ENCODE measurements around the gene COL6A2.

The COL6A2 gene

GRCh38 chr21:46091118-46091517 lies 6.8 kb upstream of the COL6A2 start:
- TF ChIP-seq CREB1 (IDR thresholded peaks at IDR 0.05; ENCODE audit: low read depth): no peak
- no peak for TF ChIP-seq TCF12 (IDR thresholded peaks at IDR 0.05; ENCODE audit: low read depth)
- TF ChIP-seq EP300 (IDR thresholded peaks at IDR 0.05; ENCODE audit: borderline replicate concordance): no peak
- TF ChIP-seq NFIC (IDR thresholded peaks at IDR 0.05): no peak
- no peak for TF ChIP-seq MAX (IDR thresholded peaks at IDR 0.05)
- no peak for TF ChIP-seq REST (IDR thresholded peaks at IDR 0.05; ENCODE audit: low read depth)
- no peak for TF ChIP-seq YY1 (IDR thresholded peaks at IDR 0.05; ENCODE audit: low read depth)
- no peak for TF ChIP-seq ZBTB7A (IDR thresholded peaks at IDR 0.05; ENCODE audit: low read depth)
- TF ChIP-seq TAF1 (IDR thresholded peaks at IDR 0.05; ENCODE audit: low read depth): no peak
- no peak for TF ChIP-seq FOXM1 (IDR thresholded peaks at IDR 0.05; ENCODE audit: borderline replicate concordance, low read depth)
- no peak for TF ChIP-seq EGR1 (IDR thresholded peaks at IDR 0.05)
- TF ChIP-seq TEAD4 (IDR thresholded peaks at IDR 0.05): no peak
- TF ChIP-seq USF1 (IDR thresholded peaks at IDR 0.05): no peak
- no peak for TF ChIP-seq RAD21 (IDR thresholded peaks at IDR 0.05; ENCODE audit: low read depth)
- TF ChIP-seq CEBPB (IDR thresholded peaks at IDR 0.05): no peak

- TF ChIP-seq EP300 (IDR thresholded peaks at IDR 0.05; ENCODE audit: borderline replicate concordance): no peak
- TF ChIP-seq NFIC (IDR thresholded peaks at IDR 0.05): no peak
- no peak for TF ChIP-seq FOXM1 (IDR thresholded peaks at IDR 0.05; ENCODE audit: borderline replicate concordance, low read depth)
- no peak for TF ChIP-seq EGR1 (IDR thresholded peaks at IDR 0.05)
- TF ChIP-seq TAF1 (IDR thresholded peaks at IDR 0.05; ENCODE audit: low read depth): no peak
- TF ChIP-seq ZBTB7A (IDR thresholded peaks at IDR 0.05; ENCODE audit: low read depth): no peak
- TF ChIP-seq REST (IDR thresholded peaks at IDR 0.05; ENCODE audit: low read depth): no peak
- TF ChIP-seq TEAD4 (IDR thresholded peaks at IDR 0.05): no peak
- TF ChIP-seq RAD21 (IDR thresholded peaks at IDR 0.05; ENCODE audit: low read depth): no peak
- TF ChIP-seq TCF12 (IDR thresholded peaks at IDR 0.05; ENCODE audit: low read depth): no peak
- no peak for TF ChIP-seq USF1 (IDR thresholded peaks at IDR 0.05)
- no peak for TF ChIP-seq CREB1 (IDR thresholded peaks at IDR 0.05; ENCODE audit: low read depth)
Measured at GRCh38 chr21:46091631-46092025, 6.3 kb upstream of the COL6A2 start.

- TF ChIP-seq TEAD4 (IDR thresholded peaks at IDR 0.05) (no peak), TCF12 (IDR thresholded peaks at IDR 0.05; ENCODE audit: low read depth) (no peak), EP300 (IDR thresholded peaks at IDR 0.05; ENCODE audit: borderline replicate concordance) (no peak), REST (IDR thresholded peaks at IDR 0.05; ENCODE audit: low read depth) (no peak), MAX (IDR thresholded peaks at IDR 0.05) (no peak), CEBPB (IDR thresholded peaks at IDR 0.05) (no peak), TAF1 (IDR thresholded peaks at IDR 0.05; ENCODE audit: low read depth) (no peak), ZBTB7A (IDR thresholded peaks at IDR 0.05; ENCODE audit: low read depth) (no peak), USF1 (IDR thresholded peaks at IDR 0.05) (no peak), RAD21 (IDR thresholded peaks at IDR 0.05; ENCODE audit: low read depth) (no peak), EGR1 (IDR thresholded peaks at IDR 0.05) (no peak), CREB1 (IDR thresholded peaks at IDR 0.05; ENCODE audit: low read depth) (no peak), FOXM1 (IDR thresholded peaks at IDR 0.05; ENCODE audit: borderline replicate concordance, low read depth) (no peak), YY1 (IDR thresholded peaks at IDR 0.05; ENCODE audit: low read depth) (no peak), NFIC (IDR thresholded peaks at IDR 0.05) (no peak)
Measured at GRCh38 chr21:46092026-46092764, 5.7 kb upstream of the COL6A2 start.

Measured in Ishikawa (cell line).